Panc1 (cell line): ENCODE data around the gene SPATA31E1.

Source experiments
- CTCF ChIP-seq: fragments of 450-650 bp; IDR thresholded peaks from 2 replicates; pipeline ENCODE4 v1.5.1; 2017; ENCODE audit warnings: mild to moderate bottlenecking
- POLR2AphosphoS5 ChIP-seq: IDR thresholded peaks from 2 replicates; pipeline ENCODE4 v1.6.1; 2012; ENCODE audit warnings: mild to moderate bottlenecking, low read depth, low read length, moderate library complexity
- SIN3A ChIP-seq: IDR thresholded peaks from 2 replicates; pipeline ENCODE4 v1.6.1; 2012; ENCODE audit warnings: low read depth, mild to moderate bottlenecking, low read length, moderate library complexity, borderline replicate concordance; ENCODE audit not compliant: insufficient read depth
- TCF7L2 ChIP-seq: IDR thresholded peaks from 2 replicates; pipeline ENCODE4 v1.6.1; 2011; ENCODE audit warnings: mild to moderate bottlenecking, low read depth, low read length, inconsistent platforms

GRCh38 chr9:87880116-87880515, 2.6 kb upstream of the SPATA31E1 start:
- no peak for TF ChIP-seq CTCF
- no peak for TF ChIP-seq POLR2AphosphoS5
- TF ChIP-seq SIN3A = no peak
- TF ChIP-seq TCF7L2 = no peak
